ENCODE results near the gene MTCL3.

The MTCL3 gene

DNA sequence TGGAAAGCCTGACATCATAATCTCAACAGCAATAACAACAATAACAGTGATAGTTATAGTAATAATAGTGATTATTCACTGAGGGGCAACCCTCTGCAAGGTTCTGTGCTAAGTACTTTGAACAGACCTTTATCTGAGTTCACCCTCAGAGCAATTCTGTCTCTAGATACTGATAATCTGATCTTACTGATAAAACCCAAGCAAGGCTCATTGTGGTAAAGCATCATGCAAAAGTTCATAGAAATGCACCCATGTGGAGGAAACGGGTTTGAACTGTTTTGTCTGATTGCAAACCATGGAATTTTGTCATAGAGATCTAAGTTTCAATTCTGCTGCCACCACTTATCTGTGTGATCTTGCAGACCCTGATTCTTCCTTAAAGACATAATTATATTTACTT is 58.7 kb downstream of the MTCL3 start:
- TF ChIP-seq TEAD4 (IDR thresholded peaks at IDR 0.05) (no peak), NFIC (IDR thresholded peaks at IDR 0.05) (no peak), ZBTB7A (IDR thresholded peaks at IDR 0.05; ENCODE audit: low read depth) (no peak), EGR1 (IDR thresholded peaks at IDR 0.05) (no peak), RAD21 (IDR thresholded peaks at IDR 0.05; ENCODE audit: low read depth) (no peak), FOXM1 (IDR thresholded peaks at IDR 0.05; ENCODE audit: borderline replicate concordance, low read depth) (no peak), CEBPB (IDR thresholded peaks at IDR 0.05) (no peak), EP300 (IDR thresholded peaks at IDR 0.05; ENCODE audit: borderline replicate concordance) (no peak), TCF12 (IDR thresholded peaks at IDR 0.05; ENCODE audit: low read depth) (no peak)
- TF ChIP-seq, protein P1, sequence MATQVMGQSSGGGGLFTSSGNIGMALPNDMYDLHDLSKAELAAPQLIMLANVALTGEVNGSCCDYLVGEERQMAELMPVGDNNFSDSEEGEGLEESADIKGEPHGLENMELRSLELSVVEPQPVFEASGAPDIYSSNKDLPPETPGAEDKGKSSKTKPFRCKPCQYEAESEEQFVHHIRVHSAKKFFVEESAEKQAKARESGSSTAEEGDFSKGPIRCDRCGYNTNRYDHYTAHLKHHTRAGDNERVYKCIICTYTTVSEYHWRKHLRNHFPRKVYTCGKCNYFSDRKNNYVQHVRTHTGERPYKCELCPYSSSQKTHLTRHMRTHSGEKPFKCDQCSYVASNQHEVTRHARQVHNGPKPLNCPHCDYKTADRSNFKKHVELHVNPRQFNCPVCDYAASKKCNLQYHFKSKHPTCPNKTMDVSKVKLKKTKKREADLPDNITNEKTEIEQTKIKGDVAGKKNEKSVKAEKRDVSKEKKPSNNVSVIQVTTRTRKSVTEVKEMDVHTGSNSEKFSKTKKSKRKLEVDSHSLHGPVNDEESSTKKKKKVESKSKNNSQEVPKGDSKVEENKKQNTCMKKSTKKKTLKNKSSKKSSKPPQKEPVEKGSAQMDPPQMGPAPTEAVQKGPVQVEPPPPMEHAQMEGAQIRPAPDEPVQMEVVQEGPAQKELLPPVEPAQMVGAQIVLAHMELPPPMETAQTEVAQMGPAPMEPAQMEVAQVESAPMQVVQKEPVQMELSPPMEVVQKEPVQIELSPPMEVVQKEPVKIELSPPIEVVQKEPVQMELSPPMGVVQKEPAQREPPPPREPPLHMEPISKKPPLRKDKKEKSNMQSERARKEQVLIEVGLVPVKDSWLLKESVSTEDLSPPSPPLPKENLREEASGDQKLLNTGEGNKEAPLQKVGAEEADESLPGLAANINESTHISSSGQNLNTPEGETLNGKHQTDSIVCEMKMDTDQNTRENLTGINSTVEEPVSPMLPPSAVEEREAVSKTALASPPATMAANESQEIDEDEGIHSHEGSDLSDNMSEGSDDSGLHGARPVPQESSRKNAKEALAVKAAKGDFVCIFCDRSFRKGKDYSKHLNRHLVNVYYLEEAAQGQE (IDR thresholded peaks at IDR 0.05; ENCODE audit: low read depth) = no peak
- TF ChIP-seq, protein P2, sequence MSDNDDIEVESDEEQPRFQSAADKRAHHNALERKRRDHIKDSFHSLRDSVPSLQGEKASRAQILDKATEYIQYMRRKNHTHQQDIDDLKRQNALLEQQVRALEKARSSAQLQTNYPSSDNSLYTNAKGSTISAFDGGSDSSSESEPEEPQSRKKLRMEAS (IDR thresholded peaks at IDR 0.05) = no peak

DNA sequence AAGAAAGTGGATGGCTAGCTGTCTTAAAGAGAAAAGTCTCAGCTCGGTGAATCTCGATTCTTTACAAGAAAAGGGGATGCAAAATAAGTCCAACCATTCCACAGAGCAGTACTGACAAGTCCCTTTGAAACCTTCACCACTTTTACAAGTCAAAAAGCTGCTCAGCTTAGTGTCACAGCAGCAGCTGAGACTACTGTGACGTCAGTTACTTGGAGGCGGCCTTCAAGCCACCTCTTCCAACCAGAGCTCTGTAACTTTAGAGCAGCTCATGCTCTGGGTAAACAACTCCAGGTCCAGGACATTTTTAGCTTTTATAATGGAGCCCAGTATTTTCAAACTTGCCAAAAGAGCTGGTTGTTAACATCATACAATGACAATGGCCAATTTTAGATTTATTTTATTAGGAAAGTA is 59.9 kb downstream of the MTCL3 start, which contains the start of gene KIAA0408:
Gene KIAA0408 (minus strand): TSS at position 159 of the 411 bp plus-strand sequence. CDS start 5,408 bp downstream, outside the sequence.
- no peak for TF ChIP-seq TCF12 (IDR thresholded peaks at IDR 0.05; ENCODE audit: low read depth)
- TF ChIP-seq CEBPB (IDR thresholded peaks at IDR 0.05) = no peak
- no peak for TF ChIP-seq TAF1 (IDR thresholded peaks at IDR 0.05; ENCODE audit: low read depth)
- no peak for TF ChIP-seq ZBTB7A (IDR thresholded peaks at IDR 0.05; ENCODE audit: low read depth)
- TF ChIP-seq, protein P2 (IDR thresholded peaks at IDR 0.05) = no peak
- TF ChIP-seq TEAD4 (IDR thresholded peaks at IDR 0.05) = no peak
- TF ChIP-seq EP300 (IDR thresholded peaks at IDR 0.05; ENCODE audit: borderline replicate concordance) = no peak

DNA sequence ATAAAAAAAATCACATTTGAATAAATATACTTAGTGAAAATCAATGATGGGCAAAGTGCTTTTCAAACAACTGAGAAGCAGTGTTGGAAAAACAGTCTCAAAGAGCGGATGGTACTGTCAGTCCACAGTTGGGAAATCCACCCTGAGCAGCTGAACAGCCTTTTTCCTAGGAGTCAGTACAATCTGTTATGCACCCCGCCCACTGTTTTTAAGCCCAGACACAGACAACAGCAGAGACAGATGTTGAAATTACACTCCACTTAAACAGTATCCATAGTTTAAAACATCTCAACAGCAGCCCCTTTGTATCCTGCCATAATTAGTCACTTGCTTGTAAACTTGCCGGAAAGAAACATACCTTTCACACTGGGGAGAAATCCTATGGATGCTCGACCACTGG is 60.3 kb downstream of the MTCL3 start:
- TF ChIP-seq RAD21 (IDR thresholded peaks at IDR 0.05; ENCODE audit: low read depth) (no peak), FOXM1 (IDR thresholded peaks at IDR 0.05; ENCODE audit: borderline replicate concordance, low read depth) (no peak), CREB1 (IDR thresholded peaks at IDR 0.05; ENCODE audit: low read depth) (no peak), YY1 (IDR thresholded peaks at IDR 0.05; ENCODE audit: low read depth) (no peak), EGR1 (IDR thresholded peaks at IDR 0.05) (no peak), NFIC (IDR thresholded peaks at IDR 0.05) (no peak), EP300 (IDR thresholded peaks at IDR 0.05; ENCODE audit: borderline replicate concordance) (no peak), CEBPB (IDR thresholded peaks at IDR 0.05) (no peak), TEAD4 (IDR thresholded peaks at IDR 0.05) (no peak), TCF12 (IDR thresholded peaks at IDR 0.05; ENCODE audit: low read depth) (no peak), ZBTB7A (IDR thresholded peaks at IDR 0.05; ENCODE audit: low read depth) (no peak)
- TF ChIP-seq, protein P1 (IDR thresholded peaks at IDR 0.05; ENCODE audit: low read depth) = no peak
- TF ChIP-seq, protein P2 (IDR thresholded peaks at IDR 0.05) = no peak
- TF ChIP-seq, protein P3, sequence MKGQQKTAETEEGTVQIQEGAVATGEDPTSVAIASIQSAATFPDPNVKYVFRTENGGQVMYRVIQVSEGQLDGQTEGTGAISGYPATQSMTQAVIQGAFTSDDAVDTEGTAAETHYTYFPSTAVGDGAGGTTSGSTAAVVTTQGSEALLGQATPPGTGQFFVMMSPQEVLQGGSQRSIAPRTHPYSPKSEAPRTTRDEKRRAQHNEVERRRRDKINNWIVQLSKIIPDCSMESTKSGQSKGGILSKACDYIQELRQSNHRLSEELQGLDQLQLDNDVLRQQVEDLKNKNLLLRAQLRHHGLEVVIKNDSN (IDR thresholded peaks at IDR 0.05) = no peak

DNA sequence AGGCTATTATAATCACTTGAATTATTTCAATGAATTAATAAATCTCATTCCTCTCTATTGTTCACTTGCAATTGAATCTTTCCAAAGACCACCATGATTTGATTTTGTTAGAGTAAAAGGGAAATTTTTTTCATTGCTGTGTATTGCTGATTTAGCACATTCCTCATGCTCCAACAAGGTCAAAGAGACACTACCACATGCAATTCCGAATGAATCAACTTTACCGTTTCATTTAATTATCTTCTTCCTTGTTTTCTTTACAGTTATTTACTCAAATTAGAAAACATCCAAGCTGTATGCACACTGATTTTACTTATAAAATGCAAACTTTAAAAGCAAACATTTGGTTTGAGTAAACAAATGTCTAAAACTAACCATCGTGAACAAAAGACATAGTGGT is 60.9 kb downstream of the MTCL3 start:
- TF ChIP-seq, protein P3 (IDR thresholded peaks at IDR 0.05) = no peak
- TF ChIP-seq TEAD4 (IDR thresholded peaks at IDR 0.05) = no peak
- TF ChIP-seq CEBPB (IDR thresholded peaks at IDR 0.05) = no peak
- TF ChIP-seq NFIC (IDR thresholded peaks at IDR 0.05) = no peak
- no peak for TF ChIP-seq EGR1 (IDR thresholded peaks at IDR 0.05)
- no peak for TF ChIP-seq ZBTB7A (IDR thresholded peaks at IDR 0.05; ENCODE audit: low read depth)
- no peak for TF ChIP-seq FOXM1 (IDR thresholded peaks at IDR 0.05; ENCODE audit: borderline replicate concordance, low read depth)
- no peak for TF ChIP-seq EP300 (IDR thresholded peaks at IDR 0.05; ENCODE audit: borderline replicate concordance)
- TF ChIP-seq, protein P1 (IDR thresholded peaks at IDR 0.05; ENCODE audit: low read depth) = no peak
- TF ChIP-seq CREB1 (IDR thresholded peaks at IDR 0.05; ENCODE audit: low read depth) = no peak
- no peak for TF ChIP-seq YY1 (IDR thresholded peaks at IDR 0.05; ENCODE audit: low read depth)
- no peak for TF ChIP-seq RAD21 (IDR thresholded peaks at IDR 0.05; ENCODE audit: low read depth)

All from Ishikawa (cell line).